GM18519 (cell line): ENCODE results near the gene CENPN.

Experiments
- ATAC-seq: cut with Tn5 transposase; IDR thresholded peaks from one replicate; pipeline ENCODE4 v1.9.1; 2021; ENCODE audit warnings: mild to moderate bottlenecking, moderate library complexity; ENCODE audit not compliant: unreplicated experiment, low FRiP score

CENPN gene

GRCh38 chr16:81006813-81007695 is at the start of gene CENPN, which contains the start of gene CMC2:
TSS of gene CENPN (plus strand) at chr16:81007214. CDS start at chr16:81011940, 4,726 bp downstream.
TSS of gene CMC2 (minus strand) at chr16:81006885. CDS start at chr16:80997394, 9,491 bp downstream.
- peak; percentile 79 for ATAC-seq

- no peak for ATAC-seq
Observed at GRCh38 chr16:80958284-80958683, 48.7 kb upstream of the CENPN start.

GRCh38 chr16:80962879-80963278 is 44.1 kb upstream of the CENPN start:
- no peak for ATAC-seq

GRCh38 chr16:80964351-80964750 is 42.7 kb upstream of the CENPN start:
- no peak for ATAC-seq

GRCh38 chr16:80966617-80967016 is 40.4 kb upstream of the CENPN start:
- no peak for ATAC-seq

- no peak for ATAC-seq
Observed at GRCh38 chr16:80968386-80969113, 38.5 kb upstream of the CENPN start.

GRCh38 chr16:80969114-80969484 is 37.9 kb upstream of the CENPN start:
- ATAC-seq, result no peak

GRCh38 chr16:80971819-80972218 is 35.2 kb upstream of the CENPN start:
- ATAC-seq, result no peak

- ATAC-seq, result no peak
Observed at GRCh38 chr16:80972611-80973010, 34.4 kb upstream of the CENPN start.

- ATAC-seq, result no peak
Observed at GRCh38 chr16:80973991-80974390, 33.0 kb upstream of the CENPN start.

- ATAC-seq, result no peak
Observed at GRCh38 chr16:80974649-80975376, 32.2 kb upstream of the CENPN start.

GRCh38 chr16:80976946-80977345 is 30.1 kb upstream of the CENPN start:
- ATAC-seq, result no peak

GRCh38 chr16:80981103-80981502 is 25.9 kb upstream of the CENPN start:
- no peak for ATAC-seq

GRCh38 chr16:80982646-80983045 is 24.4 kb upstream of the CENPN start:
- no peak for ATAC-seq

GRCh38 chr16:80984124-80984892 is 22.7 kb upstream of the CENPN start:
- no peak for ATAC-seq

- ATAC-seq, result no peak
Observed at GRCh38 chr16:80985611-80986010, 21.4 kb upstream of the CENPN start.

- no peak for ATAC-seq
Observed at GRCh38 chr16:80986557-80986956, 20.5 kb upstream of the CENPN start.

GRCh38 chr16:80988756-80989155 is 18.3 kb upstream of the CENPN start:
- ATAC-seq, result no peak

GRCh38 chr16:80989801-80990200 is 17.2 kb upstream of the CENPN start:
- ATAC-seq, result no peak

- no peak for ATAC-seq
Observed at GRCh38 chr16:80990577-80990976, 16.4 kb upstream of the CENPN start.
